GM23338 (cell line): ENCODE measurements around the gene UBXN10.

Experiments
- EZH2 ChIP-seq: fragments of 200-600 bp; sonication (generic); IDR thresholded peaks from one replicate; pipeline ENCODE4 v1.8.0; 2017; ENCODE audit warnings: antibody characterized with exemption, mild to moderate bottlenecking, low read depth; ENCODE audit not compliant: unreplicated experiment
- EZH2phosphoT487 ChIP-seq: fragments of 200-600 bp; sonication (generic); IDR thresholded peaks from one replicate; pipeline ENCODE4 v1.8.1; 2018; ENCODE audit warnings: antibody characterized with exemption; ENCODE audit not compliant: unreplicated experiment
- JUNB ChIP-seq: IDR thresholded peaks from one replicate; pipeline ENCODE4 v1.6.1; 2016; ENCODE audit warnings: antibody characterized with exemption; ENCODE audit not compliant: unreplicated experiment
- POLR2AphosphoS5 ChIP-seq: IDR thresholded peaks from 2 replicates; pipeline ENCODE4 v1.6.1; 2016; ENCODE audit warnings: antibody characterized with exemption, low read depth
- ZNF331 ChIP-seq: fragments of 250-450 bp; sonication (Bioruptor Pico); IDR thresholded peaks from 2 replicates; pipeline ENCODE4 v1.5.0; 2020; ENCODE audit warnings: low read depth, mild to moderate bottlenecking, moderate library complexity
- TF ChIP-seq, protein P1 (sequence below), 2 experiments: fragments of 200-600 bp in 1 of 2; sonication (generic) in 1 of 2; conservative IDR thresholded peaks; 2 replicates each; pipeline versions ENCODE4 v1.5.1 to v1.6.1; 2016 to 2017; ENCODE audit warnings: antibody characterized with exemption in 2 of 2, low read depth in 2 of 2, mild to moderate bottlenecking in 2 of 2, moderate library complexity in 1 of 2
- TF ChIP-seq, protein P2 (sequence below): IDR thresholded peaks from one replicate; pipeline ENCODE4 v1.6.1; 2018; ENCODE audit warnings: antibody characterized with exemption; ENCODE audit not compliant: unreplicated experiment

DNA sequence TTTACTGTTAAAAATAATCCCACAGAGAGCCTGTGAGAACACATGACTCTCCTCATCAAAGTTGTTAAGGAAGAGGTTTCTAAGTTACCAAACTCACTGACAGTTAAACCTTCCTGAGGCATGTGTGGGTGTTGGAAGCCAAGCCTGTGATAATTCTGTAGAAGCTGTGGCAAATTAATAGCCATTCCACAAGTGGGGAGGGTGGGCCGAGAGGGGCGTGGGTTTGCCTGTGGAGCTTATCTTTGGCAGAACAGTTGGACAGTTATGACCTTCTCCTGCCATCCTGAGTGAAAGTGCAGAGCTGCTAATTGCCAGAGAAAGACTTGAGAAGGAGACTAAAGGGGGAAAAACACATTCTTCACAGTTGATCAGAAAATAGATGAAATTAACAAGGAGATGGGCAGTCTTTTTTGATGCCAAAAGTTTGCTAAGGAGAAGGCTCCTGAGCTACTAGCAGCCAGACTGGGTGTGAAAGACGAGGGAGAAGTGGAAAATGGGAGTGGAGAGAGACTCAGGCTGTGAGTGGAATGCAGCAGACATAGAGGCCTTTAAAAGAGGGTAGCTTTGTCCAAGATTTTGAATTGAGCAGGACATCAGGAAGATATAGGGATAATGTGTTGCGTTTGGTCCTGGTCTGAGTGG is 2.0 kb downstream of the UBXN10 start:
- TF ChIP-seq, protein P1, sequence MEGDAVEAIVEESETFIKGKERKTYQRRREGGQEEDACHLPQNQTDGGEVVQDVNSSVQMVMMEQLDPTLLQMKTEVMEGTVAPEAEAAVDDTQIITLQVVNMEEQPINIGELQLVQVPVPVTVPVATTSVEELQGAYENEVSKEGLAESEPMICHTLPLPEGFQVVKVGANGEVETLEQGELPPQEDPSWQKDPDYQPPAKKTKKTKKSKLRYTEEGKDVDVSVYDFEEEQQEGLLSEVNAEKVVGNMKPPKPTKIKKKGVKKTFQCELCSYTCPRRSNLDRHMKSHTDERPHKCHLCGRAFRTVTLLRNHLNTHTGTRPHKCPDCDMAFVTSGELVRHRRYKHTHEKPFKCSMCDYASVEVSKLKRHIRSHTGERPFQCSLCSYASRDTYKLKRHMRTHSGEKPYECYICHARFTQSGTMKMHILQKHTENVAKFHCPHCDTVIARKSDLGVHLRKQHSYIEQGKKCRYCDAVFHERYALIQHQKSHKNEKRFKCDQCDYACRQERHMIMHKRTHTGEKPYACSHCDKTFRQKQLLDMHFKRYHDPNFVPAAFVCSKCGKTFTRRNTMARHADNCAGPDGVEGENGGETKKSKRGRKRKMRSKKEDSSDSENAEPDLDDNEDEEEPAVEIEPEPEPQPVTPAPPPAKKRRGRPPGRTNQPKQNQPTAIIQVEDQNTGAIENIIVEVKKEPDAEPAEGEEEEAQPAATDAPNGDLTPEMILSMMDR (conservative IDR thresholded peaks at IDR 0.05; ENCODE audit: low read depth in 2 of 2) = no peak
- TF ChIP-seq EZH2 = no peak
- no peak for TF ChIP-seq JUNB
- no peak for TF ChIP-seq POLR2AphosphoS5
- TF ChIP-seq ZNF331 (CRISPR knock-in tag) = no peak
- TF ChIP-seq, protein P2, sequence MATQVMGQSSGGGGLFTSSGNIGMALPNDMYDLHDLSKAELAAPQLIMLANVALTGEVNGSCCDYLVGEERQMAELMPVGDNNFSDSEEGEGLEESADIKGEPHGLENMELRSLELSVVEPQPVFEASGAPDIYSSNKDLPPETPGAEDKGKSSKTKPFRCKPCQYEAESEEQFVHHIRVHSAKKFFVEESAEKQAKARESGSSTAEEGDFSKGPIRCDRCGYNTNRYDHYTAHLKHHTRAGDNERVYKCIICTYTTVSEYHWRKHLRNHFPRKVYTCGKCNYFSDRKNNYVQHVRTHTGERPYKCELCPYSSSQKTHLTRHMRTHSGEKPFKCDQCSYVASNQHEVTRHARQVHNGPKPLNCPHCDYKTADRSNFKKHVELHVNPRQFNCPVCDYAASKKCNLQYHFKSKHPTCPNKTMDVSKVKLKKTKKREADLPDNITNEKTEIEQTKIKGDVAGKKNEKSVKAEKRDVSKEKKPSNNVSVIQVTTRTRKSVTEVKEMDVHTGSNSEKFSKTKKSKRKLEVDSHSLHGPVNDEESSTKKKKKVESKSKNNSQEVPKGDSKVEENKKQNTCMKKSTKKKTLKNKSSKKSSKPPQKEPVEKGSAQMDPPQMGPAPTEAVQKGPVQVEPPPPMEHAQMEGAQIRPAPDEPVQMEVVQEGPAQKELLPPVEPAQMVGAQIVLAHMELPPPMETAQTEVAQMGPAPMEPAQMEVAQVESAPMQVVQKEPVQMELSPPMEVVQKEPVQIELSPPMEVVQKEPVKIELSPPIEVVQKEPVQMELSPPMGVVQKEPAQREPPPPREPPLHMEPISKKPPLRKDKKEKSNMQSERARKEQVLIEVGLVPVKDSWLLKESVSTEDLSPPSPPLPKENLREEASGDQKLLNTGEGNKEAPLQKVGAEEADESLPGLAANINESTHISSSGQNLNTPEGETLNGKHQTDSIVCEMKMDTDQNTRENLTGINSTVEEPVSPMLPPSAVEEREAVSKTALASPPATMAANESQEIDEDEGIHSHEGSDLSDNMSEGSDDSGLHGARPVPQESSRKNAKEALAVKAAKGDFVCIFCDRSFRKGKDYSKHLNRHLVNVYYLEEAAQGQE = no peak
- TF ChIP-seq EZH2phosphoT487 = no peak
